ENCODE measurements around the gene XRCC1. TPM values are rescaled to one million over a fixed set of nuclear protein-coding genes. Genes with fewer than 3 reads are reported as not detected.

Gene XRCC1
- total and polyA plus RNA-seq, 2 experiments from 2014 or later, result 26.7 to 28.0 TPM

- Histone ChIP-seq H3K9me3 (ENCODE audit: low read depth) (no peaks in the 10 kb centered on the region), H3K27me3 (replicated peaks; ENCODE audit: insufficient read depth) (no peaks in the 10 kb centered on the region), H3K79me2 (ENCODE audit: insufficient read depth) (no peaks in the 10 kb centered on the region), H3F3A (ENCODE audit: insufficient read depth) (peaks cover 4% of the 10 kb centered on the region; the same call in 1 of the 2 replicates), H3K4me2 (ENCODE audit: unreplicated experiment) (no peak overlapping the region), H3K4me1 (ENCODE audit: insufficient read depth) (no peaks in the 10 kb centered on the region), H3K4me3 (no peak overlapping the region), H3K9ac (no peak overlapping the region), H3K36me3 (ENCODE audit: low read depth) (no peaks in the 10 kb centered on the region), H3K27ac (no peak overlapping the region), H2AFZ (no peak overlapping the region; the same call in 1 of the 2 replicates), H3K9me2 (ENCODE audit: insufficient read depth) (no peaks in the 10 kb centered on the region), H4K20me1 (ENCODE audit: insufficient read depth) (no peaks in the 10 kb centered on the region)
- WGBS, 2 experiments (ENCODE audit: low coverage in 1 of 2, low lambda C conversion rate in 2 of 2, missing lambda C conversion rate in 2 of 2), result 68 to 70% methylated on average over 7 of the region's 7 CpGs
- no peak for DNase-seq
- in situ Hi-C loops (cut with MboI), result no loop called here
- TF ChIP-seq EZH2phosphoT487 (IDR thresholded peaks at IDR 0.05; ENCODE audit: insufficient read depth, low read depth) (no peak), EZH2 (IDR thresholded peaks at IDR 0.05; ENCODE audit: insufficient read depth, poor library complexity, severe bottlenecking) (no peak)
Measured at GRCh38 chr19:43581467-43581866, 6.1 kb upstream of the XRCC1 start.

GRCh38 chr19:43578787-43579186 is 3.5 kb upstream of the XRCC1 start:
- H3K4me3 ChIP-seq, result no peak overlapping the region
- H3K36me3 ChIP-seq (ENCODE audit: low read depth), result no peaks in the 10 kb centered on the region
- no peak overlapping the region for H3K27ac ChIP-seq
- H3K9me3 ChIP-seq (ENCODE audit: low read depth), result no peaks in the 10 kb centered on the region
- peaks cover 15% of the 10 kb centered on the region for H3K79me2 ChIP-seq (ENCODE audit: insufficient read depth)
- in situ Hi-C loops (cut with MboI), result no loop called here
- no peak overlapping the region for H3K4me2 ChIP-seq (ENCODE audit: unreplicated experiment)
- H2AFZ ChIP-seq, result no peak overlapping the region
- TF ChIP-seq EZH2 (IDR thresholded peaks at IDR 0.05; ENCODE audit: insufficient read depth, poor library complexity, severe bottlenecking) (no peak), EZH2phosphoT487 (IDR thresholded peaks at IDR 0.05; ENCODE audit: insufficient read depth, low read depth) (no peak)
- no peaks in the 10 kb centered on the region for H3K9me2 ChIP-seq (ENCODE audit: insufficient read depth)
- H4K20me1 ChIP-seq (ENCODE audit: insufficient read depth), result no peaks in the 10 kb centered on the region
- 87 to 95% methylated on average over 3 of the region's 3 CpGs for WGBS, 2 experiments (ENCODE audit: low coverage in 1 of 2, low lambda C conversion rate in 2 of 2, missing lambda C conversion rate in 2 of 2)
- H3K4me1 ChIP-seq (ENCODE audit: insufficient read depth), result peaks cover 6% of the 10 kb centered on the region
- no peak for DNase-seq
- H3F3A ChIP-seq (ENCODE audit: insufficient read depth), result no peaks in the 10 kb centered on the region; the same call in 1 of the 2 replicates
- no peak overlapping the region for H3K9ac ChIP-seq
- no peaks in the 10 kb centered on the region for H3K27me3 ChIP-seq (replicated peaks; ENCODE audit: insufficient read depth)

GRCh38 chr19:43575955-43576878 is 890 bp upstream of the XRCC1 start:
- 43 to 59% methylated on average over 37 of the region's 37 CpGs for WGBS, 2 experiments (ENCODE audit: low coverage in 1 of 2, low lambda C conversion rate in 2 of 2, missing lambda C conversion rate in 2 of 2)
- Histone ChIP-seq H3K9me2 (ENCODE audit: insufficient read depth) (no peaks in the 10 kb centered on the region), H3K27ac (peak overlapping the region; percentile 78), H3K9ac (peak overlapping the region; percentile 78), H3K79me2 (ENCODE audit: insufficient read depth) (peaks cover 38% of the 10 kb centered on the region), H3K4me3 (peak overlapping the region; percentile 72), H4K20me1 (ENCODE audit: insufficient read depth) (no peaks in the 10 kb centered on the region), H3K36me3 (ENCODE audit: low read depth) (no peaks in the 10 kb centered on the region), H3K27me3 (replicated peaks; ENCODE audit: insufficient read depth) (no peaks in the 10 kb centered on the region), H3K4me2 (ENCODE audit: unreplicated experiment) (peak overlapping the region; percentile 63), H3F3A (ENCODE audit: insufficient read depth) (no peaks in the 10 kb centered on the region), H2AFZ (peak overlapping the region; percentile 94), H3K4me1 (ENCODE audit: insufficient read depth) (peaks cover 6% of the 10 kb centered on the region), H3K9me3 (ENCODE audit: low read depth) (no peaks in the 10 kb centered on the region)
- TF ChIP-seq EZH2phosphoT487 (IDR thresholded peaks at IDR 0.05; ENCODE audit: insufficient read depth, low read depth), result no peak
- TF ChIP-seq EZH2 (IDR thresholded peaks at IDR 0.05; ENCODE audit: insufficient read depth, poor library complexity, severe bottlenecking), result no peak
- peak; percentile 40 for DNase-seq
- in situ Hi-C loops (cut with MboI), result no loop called here

GRCh38 chr19:43574424-43575155 is 737 bp downstream of the XRCC1 start:
- H2AFZ ChIP-seq, result peak overlapping the region; percentile 99
- no peaks in the 10 kb centered on the region for H3K36me3 ChIP-seq (ENCODE audit: low read depth)
- H3K9me3 ChIP-seq (ENCODE audit: low read depth), result no peaks in the 10 kb centered on the region
- peak overlapping the region; percentile 98 for H3K9ac ChIP-seq
- no peaks in the 10 kb centered on the region for H3K27me3 ChIP-seq (replicated peaks; ENCODE audit: insufficient read depth)
- peaks cover 6% of the 10 kb centered on the region for H3K4me1 ChIP-seq (ENCODE audit: insufficient read depth)
- peaks cover 48% of the 10 kb centered on the region for H3K79me2 ChIP-seq (ENCODE audit: insufficient read depth)
- peak overlapping the region; percentile 78 for H3K27ac ChIP-seq
- peak; percentile 60 for DNase-seq
- peak overlapping the region; percentile 92 for H3K4me2 ChIP-seq (ENCODE audit: unreplicated experiment)
- in situ Hi-C loops (cut with MboI), result no loop called here
- H3F3A ChIP-seq (ENCODE audit: insufficient read depth), result no peaks in the 10 kb centered on the region
- H3K9me2 ChIP-seq (ENCODE audit: insufficient read depth), result no peaks in the 10 kb centered on the region
- TF ChIP-seq EZH2phosphoT487 (IDR thresholded peaks at IDR 0.05; ENCODE audit: insufficient read depth, low read depth) (no peak), EZH2 (IDR thresholded peaks at IDR 0.05; ENCODE audit: insufficient read depth, poor library complexity, severe bottlenecking) (no peak)
- H4K20me1 ChIP-seq (ENCODE audit: insufficient read depth), result no peaks in the 10 kb centered on the region
- peak overlapping the region; percentile 100 for H3K4me3 ChIP-seq
- WGBS, 2 experiments (ENCODE audit: low coverage in 1 of 2, low lambda C conversion rate in 2 of 2, missing lambda C conversion rate in 2 of 2), result 21 to 23% methylated on average over 12 of the region's 12 CpGs
